ENCODE measurements around the gene CENPU.

CENPU gene

GRCh38 chr4:184712322-184712721 is 21.6 kb downstream of the CENPU start:
- ATAC-seq (ENCODE audit: low read depth) (no peak), DNase-seq (ENCODE audit: low spot score in 2 of 2) (no peak)
- no peaks in the 10 kb centered on the region for H3K27me3 Mint-ChIP-seq
- H3K36me3 Mint-ChIP-seq, result peaks cover 3% of the 10 kb centered on the region
- no peak overlapping the region for H3K27ac Mint-ChIP-seq
- H3K4me3 Mint-ChIP-seq, result no peak overlapping the region
- H3K9me3 Mint-ChIP-seq, result no peaks in the 10 kb centered on the region
- peaks cover 3% of the 10 kb centered on the region for H3K4me1 Mint-ChIP-seq

- Mint-ChIP-seq H3K36me3 (peaks cover 3% of the 10 kb centered on the region), H3K4me3 (no peak overlapping the region), H3K4me1 (peaks cover 3% of the 10 kb centered on the region), H3K27me3 (no peaks in the 10 kb centered on the region), H3K27ac (no peak overlapping the region), H3K9me3 (no peaks in the 10 kb centered on the region)
- ATAC-seq (ENCODE audit: low read depth) (no peak), DNase-seq (ENCODE audit: low spot score in 2 of 2) (no peak)
These were observed 27.4 kb downstream of the CENPU start for GRCh38 chr4:184706453-184706852.

GRCh38 chr4:184705692-184706091 is 28.2 kb downstream of the CENPU start:
- peak overlapping the region; percentile 1 for H3K4me3 Mint-ChIP-seq
- H3K27ac Mint-ChIP-seq, result no peak overlapping the region
- H3K9me3 Mint-ChIP-seq, result no peaks in the 10 kb centered on the region
- peaks cover 3% of the 10 kb centered on the region for H3K4me1 Mint-ChIP-seq
- DNase-seq (ENCODE audit: low spot score in 2 of 2) (no peak), ATAC-seq (ENCODE audit: low read depth) (peak; percentile 34)
- H3K27me3 Mint-ChIP-seq, result no peaks in the 10 kb centered on the region
- peaks cover 3% of the 10 kb centered on the region for H3K36me3 Mint-ChIP-seq

GRCh38 chr4:184702114-184702513 is 31.8 kb downstream of the CENPU start:
- Mint-ChIP-seq H3K27ac (no peak overlapping the region), H3K27me3 (no peaks in the 10 kb centered on the region), H3K4me1 (peaks cover 3% of the 10 kb centered on the region), H3K9me3 (no peaks in the 10 kb centered on the region), H3K4me3 (no peak overlapping the region), H3K36me3 (peaks cover 5% of the 10 kb centered on the region)
- DNase-seq (ENCODE audit: low spot score in 2 of 2), result no peak
- ATAC-seq (ENCODE audit: low read depth), result no peak

GRCh38 chr4:184699941-184700340 is 34.0 kb downstream of the CENPU start:
- no peak overlapping the region for H3K27ac Mint-ChIP-seq
- no peaks in the 10 kb centered on the region for H3K9me3 Mint-ChIP-seq
- no peak for DNase-seq (ENCODE audit: low spot score in 2 of 2)
- no peaks in the 10 kb centered on the region for H3K27me3 Mint-ChIP-seq
- no peak for ATAC-seq (ENCODE audit: low read depth)
- no peaks in the 10 kb centered on the region for H3K4me1 Mint-ChIP-seq
- peaks cover 3% of the 10 kb centered on the region for H3K36me3 Mint-ChIP-seq
- no peak overlapping the region for H3K4me3 Mint-ChIP-seq

GRCh38 chr4:184697956-184698355 is 35.9 kb downstream of the CENPU start:
- H3K4me1 Mint-ChIP-seq, result no peaks in the 10 kb centered on the region
- DNase-seq (ENCODE audit: low spot score in 2 of 2) (no peak), ATAC-seq (ENCODE audit: low read depth) (no peak)
- H3K36me3 Mint-ChIP-seq, result peaks cover 6% of the 10 kb centered on the region
- no peaks in the 10 kb centered on the region for H3K9me3 Mint-ChIP-seq
- H3K27ac Mint-ChIP-seq, result no peak overlapping the region
- H3K27me3 Mint-ChIP-seq, result no peaks in the 10 kb centered on the region
- no peak overlapping the region for H3K4me3 Mint-ChIP-seq

- no peak overlapping the region for H3K27ac Mint-ChIP-seq
- H3K36me3 Mint-ChIP-seq, result peaks cover 10% of the 10 kb centered on the region
- no peak overlapping the region for H3K4me3 Mint-ChIP-seq
- no peak for ATAC-seq (ENCODE audit: low read depth)
- H3K27me3 Mint-ChIP-seq, result no peaks in the 10 kb centered on the region
- no peak for DNase-seq (ENCODE audit: low spot score in 2 of 2)
- no peaks in the 10 kb centered on the region for H3K4me1 Mint-ChIP-seq
- no peaks in the 10 kb centered on the region for H3K9me3 Mint-ChIP-seq
These were observed 38.6 kb downstream of the CENPU start for GRCh38 chr4:184695178-184695896.

- Mint-ChIP-seq H3K4me3 (no peak overlapping the region), H3K9me3 (no peaks in the 10 kb centered on the region), H3K27me3 (no peaks in the 10 kb centered on the region), H3K27ac (no peak overlapping the region), H3K36me3 (peaks cover 10% of the 10 kb centered on the region), H3K4me1 (no peaks in the 10 kb centered on the region)
- ATAC-seq (ENCODE audit: low read depth) (no peak), DNase-seq (ENCODE audit: low spot score in 2 of 2) (no peak)
These were observed 39.4 kb downstream of the CENPU start for GRCh38 chr4:184694412-184694956.

GRCh38 chr4:184693056-184693455 is 40.8 kb downstream of the CENPU start:
- H3K4me3 Mint-ChIP-seq, result no peak overlapping the region
- DNase-seq (ENCODE audit: low spot score in 2 of 2) (no peak), ATAC-seq (ENCODE audit: low read depth) (no peak)
- no peaks in the 10 kb centered on the region for H3K27me3 Mint-ChIP-seq
- no peak overlapping the region for H3K27ac Mint-ChIP-seq
- H3K36me3 Mint-ChIP-seq, result peaks cover 10% of the 10 kb centered on the region
- H3K9me3 Mint-ChIP-seq, result no peaks in the 10 kb centered on the region
- no peaks in the 10 kb centered on the region for H3K4me1 Mint-ChIP-seq

- Mint-ChIP-seq H3K4me3 (no peak overlapping the region), H3K4me1 (no peaks in the 10 kb centered on the region), H3K27me3 (no peaks in the 10 kb centered on the region), H3K9me3 (no peaks in the 10 kb centered on the region), H3K27ac (no peak overlapping the region), H3K36me3 (peaks cover 12% of the 10 kb centered on the region)
- ATAC-seq (ENCODE audit: low read depth) (no peak), DNase-seq (ENCODE audit: low spot score in 2 of 2) (no peak)
These were observed 44.2 kb downstream of the CENPU start for GRCh38 chr4:184689681-184690080.

- Mint-ChIP-seq H3K4me1 (peaks cover 3% of the 10 kb centered on the region), H3K27me3 (no peaks in the 10 kb centered on the region), H3K36me3 (peaks cover 11% of the 10 kb centered on the region), H3K4me3 (no peak overlapping the region), H3K9me3 (no peaks in the 10 kb centered on the region), H3K27ac (no peak overlapping the region)
- ATAC-seq (ENCODE audit: low read depth) (no peak), DNase-seq (ENCODE audit: low spot score in 2 of 2) (no peak)
These were observed 45.4 kb downstream of the CENPU start for GRCh38 chr4:184688447-184688846.

GRCh38 chr4:184688005-184688404 is 45.9 kb downstream of the CENPU start:
- DNase-seq (ENCODE audit: low spot score in 2 of 2) (no peak), ATAC-seq (ENCODE audit: low read depth) (no peak)
- Mint-ChIP-seq H3K27me3 (no peaks in the 10 kb centered on the region), H3K4me3 (no peak overlapping the region), H3K4me1 (peaks cover 3% of the 10 kb centered on the region), H3K27ac (peak overlapping the region; percentile 60), H3K9me3 (no peaks in the 10 kb centered on the region), H3K36me3 (peaks cover 11% of the 10 kb centered on the region)

GRCh38 chr4:184684491-184685189 is 49.3 kb downstream of the CENPU start:
- Mint-ChIP-seq H3K9me3 (no peaks in the 10 kb centered on the region), H3K27ac (no peak overlapping the region), H3K36me3 (peaks cover 9% of the 10 kb centered on the region), H3K4me1 (peaks cover 3% of the 10 kb centered on the region), H3K27me3 (no peaks in the 10 kb centered on the region), H3K4me3 (no peak overlapping the region)
- ATAC-seq (ENCODE audit: low read depth) (no peak), DNase-seq (ENCODE audit: low spot score in 2 of 2) (no peak)

- H3K27me3 Mint-ChIP-seq, result no peaks in the 10 kb centered on the region
- H3K4me3 Mint-ChIP-seq, result no peak overlapping the region
- no peak overlapping the region for H3K27ac Mint-ChIP-seq
- DNase-seq (ENCODE audit: low spot score in 2 of 2) (no peak), ATAC-seq (ENCODE audit: low read depth) (no peak)
- peaks cover 3% of the 10 kb centered on the region for H3K4me1 Mint-ChIP-seq
- H3K9me3 Mint-ChIP-seq, result no peaks in the 10 kb centered on the region
- H3K36me3 Mint-ChIP-seq, result peaks cover 5% of the 10 kb centered on the region
These were observed 52.0 kb downstream of the CENPU start for GRCh38 chr4:184681916-184682315.

All from memory B cell (primary cell).